SH-SY5Y (cell line): ENCODE results near the gene NR6A1.

Source experiments
- GATA2 ChIP-seq: IDR thresholded peaks from 2 replicates; pipeline ENCODE4 v1.6.1; 2011; ENCODE audit warnings: mild to moderate bottlenecking, low read depth, low read length
- GATA3 ChIP-seq: IDR thresholded peaks from 2 replicates; pipeline ENCODE4 v1.6.1; 2011; ENCODE audit warnings: low read depth, mild to moderate bottlenecking, low read length, moderate library complexity

- no peak for TF ChIP-seq GATA2
- TF ChIP-seq GATA3, result no peak
Measured at GRCh38 chr9:124497441-124497840, 273.7 kb downstream of the NR6A1 start.
